ENCODE results near the gene ZBTB18.

The ZBTB18 gene

GRCh38 chr1:244063498-244063897, 12.4 kb downstream of the ZBTB18 start:
- DNase-seq: no peak

- no peak for DNase-seq
Measured at GRCh38 chr1:244064621-244065020, 13.5 kb downstream of the ZBTB18 start.

GRCh38 chr1:244065063-244065793, 14.1 kb downstream of the ZBTB18 start:
- DNase-seq: no peak

- DNase-seq: no peak
Measured at GRCh38 chr1:244065960-244066388, 14.9 kb downstream of the ZBTB18 start.

- DNase-seq: no peak
Measured at GRCh38 chr1:244066954-244067716, 16.1 kb downstream of the ZBTB18 start.

- DNase-seq: no peak
Measured at GRCh38 chr1:244067893-244068292, 16.8 kb downstream of the ZBTB18 start.

- no peak for DNase-seq
Measured at GRCh38 chr1:244068567-244068966, 17.5 kb downstream of the ZBTB18 start.

GRCh38 chr1:244069326-244069898, 18.3 kb downstream of the ZBTB18 start:
- no peak for DNase-seq

- no peak for DNase-seq
Measured at GRCh38 chr1:244074559-244075171, 23.6 kb downstream of the ZBTB18 start.

GRCh38 chr1:244075247-244075722, 24.2 kb downstream of the ZBTB18 start:
- DNase-seq: no peak

- no peak for DNase-seq
Measured at GRCh38 chr1:244076740-244077139, 25.7 kb downstream of the ZBTB18 start.

- DNase-seq: no peak
Measured at GRCh38 chr1:244077473-244078220, 26.6 kb downstream of the ZBTB18 start.

- DNase-seq: no peak
Measured at GRCh38 chr1:244080343-244080929, 29.4 kb downstream of the ZBTB18 start.

GRCh38 chr1:244082969-244083368, 31.9 kb downstream of the ZBTB18 start:
- no peak for DNase-seq

GRCh38 chr1:244083383-244083943, 32.4 kb downstream of the ZBTB18 start:
- DNase-seq: no peak

- no peak for DNase-seq
Measured at GRCh38 chr1:244084763-244085162, 33.7 kb downstream of the ZBTB18 start.

- no peak for DNase-seq
Measured at GRCh38 chr1:244085891-244086290, 34.8 kb downstream of the ZBTB18 start.

- DNase-seq: no peak
Measured at GRCh38 chr1:244087021-244087560, 36.0 kb downstream of the ZBTB18 start.

GRCh38 chr1:244087611-244088010, 36.5 kb downstream of the ZBTB18 start:
- DNase-seq: no peak

- no peak for DNase-seq
Measured at GRCh38 chr1:244088161-244088560, 37.1 kb downstream of the ZBTB18 start.

GRCh38 chr1:244089561-244089960, 38.5 kb downstream of the ZBTB18 start:
- no peak for DNase-seq

GRCh38 chr1:244090645-244091044, 39.6 kb downstream of the ZBTB18 start:
- no peak for DNase-seq

Measured in inflammatory macrophage treated with lipopolysaccharide for 1 hour (primary cell).